PFSK-1 (cell line): Measurements from ENCODE around the gene GRIP1.

Experiments used
- FOXP2 ChIP-seq: optimal IDR thresholded peaks from 2 replicates; pipeline ENCODE3; 2011; ENCODE audit warnings: borderline replicate concordance, control low read depth, inconsistent platforms; ENCODE audit not compliant: insufficient read depth; ENCODE audit errors: extremely low read length, extremely low read depth
- POLR2AphosphoS5 ChIP-seq: IDR thresholded peaks from 2 replicates; pipeline ENCODE4 v1.6.1; 2012; ENCODE audit warnings: low read depth, mild to moderate bottlenecking, control low read depth, low read length, moderate library complexity
- REST ChIP-seq, 2 experiments: IDR thresholded peaks; 2 replicates each; pipeline versions ENCODE4 v1.6.1 to v1.8.0; 2011 to 2012; ENCODE audit warnings: low read depth in 2 of 2, low read length in 2 of 2, control low read depth in 1 of 2, inconsistent platforms in 1 of 2, mild to moderate bottlenecking in 1 of 2, moderate library complexity in 1 of 2; ENCODE audit not compliant: insufficient read depth in 1 of 2
- SIN3A ChIP-seq: IDR thresholded peaks from 2 replicates; pipeline ENCODE4 v1.6.1; 2012; ENCODE audit warnings: mild to moderate bottlenecking, low read length, moderate library complexity, borderline replicate concordance; ENCODE audit not compliant: insufficient read depth
- TAF1 ChIP-seq: IDR thresholded peaks from 2 replicates; pipeline ENCODE4 v1.6.1; 2012; ENCODE audit warnings: low read length, control low read depth, borderline replicate concordance; ENCODE audit not compliant: insufficient read depth

GRIP1 gene

GRCh38 chr12:66418908-66419307 lies 260.0 kb downstream of the GRIP1 start:
- no peak for TF ChIP-seq POLR2AphosphoS5
- TF ChIP-seq SIN3A, result no peak
- no peak for TF ChIP-seq FOXP2
- TF ChIP-seq TAF1, result no peak
- TF ChIP-seq REST (IDR thresholded peaks at IDR 0.05; ENCODE audit: insufficient read depth in 1 of 2, low read depth in 2 of 2, low read length in 2 of 2), result no peak

- TF ChIP-seq REST (IDR thresholded peaks at IDR 0.05; ENCODE audit: insufficient read depth in 1 of 2, low read depth in 2 of 2, low read length in 2 of 2), result no peak
- TF ChIP-seq POLR2AphosphoS5, result no peak
- no peak for TF ChIP-seq TAF1
- no peak for TF ChIP-seq FOXP2
- no peak for TF ChIP-seq SIN3A
Measured at GRCh38 chr12:66417217-66417616, 261.7 kb downstream of the GRIP1 start.

GRCh38 chr12:66409195-66409871 lies 269.5 kb downstream of the GRIP1 start:
- TF ChIP-seq POLR2AphosphoS5 (no peak), REST (IDR thresholded peaks at IDR 0.05; ENCODE audit: insufficient read depth in 1 of 2, low read depth in 2 of 2, low read length in 2 of 2) (no peak), FOXP2 (no peak), TAF1 (no peak), SIN3A (no peak)

- TF ChIP-seq TAF1 (no peak), FOXP2 (no peak), REST (IDR thresholded peaks at IDR 0.05; ENCODE audit: insufficient read depth in 1 of 2, low read depth in 2 of 2, low read length in 2 of 2) (no peak), SIN3A (no peak)
Measured at GRCh38 chr12:66405395-66405794, 273.5 kb downstream of the GRIP1 start.

GRCh38 chr12:66403746-66404145 lies 275.1 kb downstream of the GRIP1 start:
- TF ChIP-seq POLR2AphosphoS5 (no peak), FOXP2 (no peak), SIN3A (no peak), TAF1 (no peak), REST (IDR thresholded peaks at IDR 0.05; ENCODE audit: insufficient read depth in 1 of 2, low read depth in 2 of 2, low read length in 2 of 2) (no peak)
